ENCODE data around the gene ADAMTS18.
"Not testable (repeated sequence)": the region's sequence is repeated elsewhere in the genome, so short reads cannot be mapped to it uniquely, and the experiment has no call there.

- TF ChIP-seq EP300, CTCF (IDR thresholded peaks at IDR 0.05): not testable (repeated sequence)
Observed at GRCh38 chr16:77275303-77275702, 159.5 kb downstream of the ADAMTS18 start.
